Kidney capillary endothelial cell (primary cell): ENCODE data around the gene SERPINA4.
"Not testable (repeated sequence)": the region's sequence is repeated elsewhere in the genome, so short reads cannot be mapped to it uniquely, and the experiment has no call there.

ENCODE experiments used
- DNase-seq: peaks from one replicate; pipeline ENCODE4 v3.0.0-alpha.2; 2018; ENCODE audit warnings: low spot score

Gene SERPINA4

GRCh38 chr14:94569381-94570001, 8.2 kb downstream of the SERPINA4 start:
- no peak for DNase-seq

- DNase-seq, result no peak
Measured at GRCh38 chr14:94570002-94570400, 8.8 kb downstream of the SERPINA4 start.

- DNase-seq, result no peak
Measured at GRCh38 chr14:94570440-94570839, 9.2 kb downstream of the SERPINA4 start.

- no peak for DNase-seq
Measured at GRCh38 chr14:94571395-94571794, 10.2 kb downstream of the SERPINA4 start.

- no peak for DNase-seq
Measured at GRCh38 chr14:94571950-94572349, 10.7 kb downstream of the SERPINA4 start.

GRCh38 chr14:94572637-94573303, 11.5 kb downstream of the SERPINA4 start:
- no peak for DNase-seq

- no peak for DNase-seq
Measured at GRCh38 chr14:94573475-94574277, 12.4 kb downstream of the SERPINA4 start.

GRCh38 chr14:94574336-94574735, 13.1 kb downstream of the SERPINA4 start:
- DNase-seq, result no peak

GRCh38 chr14:94575730-94576585, 14.7 kb downstream of the SERPINA4 start:
- DNase-seq, result no peak

GRCh38 chr14:94577472-94577871, 16.2 kb downstream of the SERPINA4 start:
- not testable (repeated sequence) for DNase-seq

- DNase-seq, result no peak
Measured at GRCh38 chr14:94578712-94579111, 17.5 kb downstream of the SERPINA4 start.

- peak; percentile 58 for DNase-seq
Measured at GRCh38 chr14:94581127-94581999, 20.1 kb downstream of the SERPINA4 start, which contains the start of gene SERPINA5. TSS of gene SERPINA5 (plus strand) at chr14:94581426. CDS start at chr14:94587363, 5,937 bp downstream.

- DNase-seq, result no peak
Measured at GRCh38 chr14:94582199-94582750, 21.0 kb downstream of the SERPINA4 start.

- DNase-seq, result no peak
Measured at GRCh38 chr14:94582851-94583250, 21.6 kb downstream of the SERPINA4 start.

GRCh38 chr14:94583557-94583956, 22.3 kb downstream of the SERPINA4 start:
- no peak for DNase-seq

- DNase-seq, result no peak
Measured at GRCh38 chr14:94584591-94585280, 23.5 kb downstream of the SERPINA4 start.

- no peak for DNase-seq
Measured at GRCh38 chr14:94586635-94587034, 25.4 kb downstream of the SERPINA4 start.

GRCh38 chr14:94588311-94588710, 27.1 kb downstream of the SERPINA4 start:
- DNase-seq, result no peak

GRCh38 chr14:94591073-94591472, 29.8 kb downstream of the SERPINA4 start:
- no peak for DNase-seq

- no peak for DNase-seq
Measured at GRCh38 chr14:94591871-94592270, 30.6 kb downstream of the SERPINA4 start.
